Chondrocyte (in vitro differentiated cells): ENCODE data around the gene ZNF384. TPM values are rescaled to one million over a fixed set of nuclear protein-coding genes. Genes with fewer than 3 reads are reported as not detected.
A peak's percentile ranks its signal among the peaks of the same experiment; 100 is the strongest.

Experiments used
- DNase-seq: peaks from one replicate; pipeline ENCODE4 v3.0.0; 2021; ENCODE audit warnings: mixed read lengths, low spot score
- H3K27ac Mint-ChIP-seq: one replicate; pipeline ENCODE4 v1.8.0; 2021; ENCODE audit warnings: mild to moderate bottlenecking, moderate library complexity, mixed read lengths; ENCODE audit not compliant: unreplicated experiment
- H3K27me3 Mint-ChIP-seq: 2 replicates; pipeline ENCODE4 v1.8.0; 2021; ENCODE audit warnings: low read depth, mixed read lengths
- H3K36me3 Mint-ChIP-seq: 2 replicates; pipeline ENCODE4 v1.8.0; 2021; ENCODE audit warnings: low read depth, mixed read lengths
- H3K4me1 Mint-ChIP-seq: 2 replicates; pipeline ENCODE4 v1.8.0; 2021; ENCODE audit warnings: low read depth, mild to moderate bottlenecking, mixed read lengths
- H3K4me3 Mint-ChIP-seq: one replicate; pipeline ENCODE4 v1.8.0; 2021; ENCODE audit warnings: mild to moderate bottlenecking, moderate library complexity, mixed read lengths; ENCODE audit not compliant: unreplicated experiment
- H3K9me3 Mint-ChIP-seq: 2 replicates; pipeline ENCODE4 v1.8.0; 2021; ENCODE audit warnings: low read depth, mixed read lengths
- total RNA-seq: library from RNA; stranded (reverse); gene quantifications from 3 replicates; pipeline ENCODE4 v1.2.1, GENCODE V29; 2021
- TF ChIP-seq, protein P1 (sequence below): fragments of 200-600 bp; sonication (generic); IDR thresholded peaks from 2 replicates; pipeline ENCODE4 v1.5.0; 2021; ENCODE audit warnings: antibody characterized with exemption, mild to moderate bottlenecking, moderate library complexity

ZNF384 gene
- total RNA-seq, 1 donor from 2014 or later: 50.7 TPM

DNA sequence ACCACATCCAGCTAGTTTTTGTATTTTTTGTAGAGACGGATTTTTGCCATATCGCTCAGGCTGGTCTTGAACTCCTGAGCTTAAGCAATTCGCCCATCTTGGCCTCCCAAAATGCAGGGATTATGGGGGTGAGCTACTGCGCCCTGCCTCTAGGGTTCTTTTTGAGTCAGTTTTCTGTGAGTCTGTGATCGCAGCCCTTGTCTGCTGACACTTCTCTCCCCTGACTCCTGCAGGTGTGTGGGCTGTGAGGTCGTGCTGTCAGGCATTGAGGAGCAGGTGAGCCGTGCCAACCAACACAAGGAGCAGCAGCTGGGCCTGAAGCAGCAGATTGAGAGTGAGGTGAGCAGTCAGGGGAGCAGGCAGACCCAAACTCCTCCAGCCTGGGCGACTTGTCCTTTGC lies 41.0 kb upstream of the ZNF384 start:
- TF ChIP-seq, protein P1, sequence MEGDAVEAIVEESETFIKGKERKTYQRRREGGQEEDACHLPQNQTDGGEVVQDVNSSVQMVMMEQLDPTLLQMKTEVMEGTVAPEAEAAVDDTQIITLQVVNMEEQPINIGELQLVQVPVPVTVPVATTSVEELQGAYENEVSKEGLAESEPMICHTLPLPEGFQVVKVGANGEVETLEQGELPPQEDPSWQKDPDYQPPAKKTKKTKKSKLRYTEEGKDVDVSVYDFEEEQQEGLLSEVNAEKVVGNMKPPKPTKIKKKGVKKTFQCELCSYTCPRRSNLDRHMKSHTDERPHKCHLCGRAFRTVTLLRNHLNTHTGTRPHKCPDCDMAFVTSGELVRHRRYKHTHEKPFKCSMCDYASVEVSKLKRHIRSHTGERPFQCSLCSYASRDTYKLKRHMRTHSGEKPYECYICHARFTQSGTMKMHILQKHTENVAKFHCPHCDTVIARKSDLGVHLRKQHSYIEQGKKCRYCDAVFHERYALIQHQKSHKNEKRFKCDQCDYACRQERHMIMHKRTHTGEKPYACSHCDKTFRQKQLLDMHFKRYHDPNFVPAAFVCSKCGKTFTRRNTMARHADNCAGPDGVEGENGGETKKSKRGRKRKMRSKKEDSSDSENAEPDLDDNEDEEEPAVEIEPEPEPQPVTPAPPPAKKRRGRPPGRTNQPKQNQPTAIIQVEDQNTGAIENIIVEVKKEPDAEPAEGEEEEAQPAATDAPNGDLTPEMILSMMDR: no peak
- H3K27me3 Mint-ChIP-seq: no peaks in the 10 kb centered on the region
- DNase-seq: no peak
- H3K4me3 Mint-ChIP-seq: no peak overlapping the region
- H3K36me3 Mint-ChIP-seq: peaks cover 20% of the 10 kb centered on the region
- peaks cover 12% of the 10 kb centered on the region for H3K4me1 Mint-ChIP-seq
- no peak overlapping the region for H3K27ac Mint-ChIP-seq
- H3K9me3 Mint-ChIP-seq: no peaks in the 10 kb centered on the region

DNA sequence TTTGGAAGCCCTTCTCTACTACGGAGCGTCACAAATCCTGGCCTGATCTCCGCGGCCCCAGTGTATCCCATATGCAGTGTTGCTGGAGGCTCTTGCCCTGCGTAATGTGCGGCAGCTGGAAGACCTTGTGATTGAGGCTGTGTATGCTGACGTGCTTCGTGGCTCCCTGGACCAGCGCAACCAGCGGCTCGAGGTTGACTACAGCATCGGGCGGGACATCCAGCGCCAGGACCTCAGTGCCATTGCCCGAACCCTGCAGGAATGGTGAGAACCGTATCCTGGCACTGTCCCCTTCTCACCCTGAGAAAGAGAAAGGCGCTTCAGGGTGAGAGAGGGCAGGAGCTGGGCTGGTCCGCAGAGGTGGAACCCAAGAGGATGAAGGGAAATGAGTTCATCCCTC lies 40.0 kb upstream of the ZNF384 start:
- Mint-ChIP-seq H3K27me3 (no peaks in the 10 kb centered on the region), H3K9me3 (no peaks in the 10 kb centered on the region), H3K36me3 (peaks cover 20% of the 10 kb centered on the region), H3K4me1 (peaks cover 13% of the 10 kb centered on the region), H3K4me3 (no peak overlapping the region), H3K27ac (no peak overlapping the region)
- TF ChIP-seq, protein P1: no peak
- no peak for DNase-seq

DNA sequence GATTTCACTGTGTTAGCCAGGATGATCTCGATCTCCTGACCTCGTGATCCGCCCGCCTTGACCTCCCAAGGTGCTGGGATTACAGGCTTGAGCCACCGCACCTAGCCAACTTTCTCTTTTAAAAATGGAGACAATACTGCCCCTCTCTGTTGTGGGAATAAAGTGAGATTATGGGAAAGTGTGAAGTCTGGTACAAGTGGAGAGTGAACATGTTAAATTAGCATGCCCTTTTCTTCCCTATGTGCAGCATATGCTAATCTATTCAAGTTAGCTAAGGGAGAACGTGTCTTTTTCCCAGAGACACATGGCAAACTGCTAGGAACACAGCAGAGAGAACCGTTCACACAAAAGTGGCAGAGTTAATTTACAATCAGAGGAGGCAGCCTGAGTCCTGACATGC lies 36.2 kb upstream of the ZNF384 start:
- no peak overlapping the region for H3K27ac Mint-ChIP-seq
- peaks cover 19% of the 10 kb centered on the region for H3K4me1 Mint-ChIP-seq
- TF ChIP-seq, protein P1: no peak

DNA sequence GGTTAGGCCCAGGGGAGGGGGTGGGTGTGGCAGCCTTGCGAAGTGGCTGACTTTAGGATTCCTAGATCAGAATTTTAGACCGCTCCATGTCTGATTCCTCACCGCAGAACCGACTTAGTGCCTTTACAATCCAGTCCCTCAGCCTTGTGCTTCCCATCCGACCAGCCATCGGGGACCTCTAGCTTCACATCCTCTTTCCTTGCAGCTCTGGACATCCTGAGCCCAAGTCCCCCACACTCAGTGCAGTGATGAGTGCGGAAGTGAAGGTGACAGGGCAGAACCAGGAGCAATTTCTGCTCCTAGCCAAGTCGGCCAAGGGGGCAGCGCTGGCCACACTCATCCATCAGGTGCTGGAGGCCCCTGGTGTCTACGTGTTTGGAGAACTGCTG lies 35.2 kb upstream of the ZNF384 start:
- Mint-ChIP-seq H3K27me3 (no peaks in the 10 kb centered on the region), H3K27ac (peak overlapping the region; percentile 95), H3K4me3 (peak overlapping the region; percentile 92), H3K9me3 (no peaks in the 10 kb centered on the region), H3K4me1 (peaks cover 19% of the 10 kb centered on the region), H3K36me3 (peaks cover 7% of the 10 kb centered on the region)
- no peak for DNase-seq
- TF ChIP-seq, protein P1: no peak

More for the DNA sequence above, 36.2 kb upstream of the ZNF384 start:
- H3K4me3 Mint-ChIP-seq: peak overlapping the region; percentile 92
- H3K27me3 Mint-ChIP-seq: no peaks in the 10 kb centered on the region
- peaks cover 14% of the 10 kb centered on the region for H3K36me3 Mint-ChIP-seq
- H3K9me3 Mint-ChIP-seq: no peaks in the 10 kb centered on the region
- no peak for DNase-seq

DNA sequence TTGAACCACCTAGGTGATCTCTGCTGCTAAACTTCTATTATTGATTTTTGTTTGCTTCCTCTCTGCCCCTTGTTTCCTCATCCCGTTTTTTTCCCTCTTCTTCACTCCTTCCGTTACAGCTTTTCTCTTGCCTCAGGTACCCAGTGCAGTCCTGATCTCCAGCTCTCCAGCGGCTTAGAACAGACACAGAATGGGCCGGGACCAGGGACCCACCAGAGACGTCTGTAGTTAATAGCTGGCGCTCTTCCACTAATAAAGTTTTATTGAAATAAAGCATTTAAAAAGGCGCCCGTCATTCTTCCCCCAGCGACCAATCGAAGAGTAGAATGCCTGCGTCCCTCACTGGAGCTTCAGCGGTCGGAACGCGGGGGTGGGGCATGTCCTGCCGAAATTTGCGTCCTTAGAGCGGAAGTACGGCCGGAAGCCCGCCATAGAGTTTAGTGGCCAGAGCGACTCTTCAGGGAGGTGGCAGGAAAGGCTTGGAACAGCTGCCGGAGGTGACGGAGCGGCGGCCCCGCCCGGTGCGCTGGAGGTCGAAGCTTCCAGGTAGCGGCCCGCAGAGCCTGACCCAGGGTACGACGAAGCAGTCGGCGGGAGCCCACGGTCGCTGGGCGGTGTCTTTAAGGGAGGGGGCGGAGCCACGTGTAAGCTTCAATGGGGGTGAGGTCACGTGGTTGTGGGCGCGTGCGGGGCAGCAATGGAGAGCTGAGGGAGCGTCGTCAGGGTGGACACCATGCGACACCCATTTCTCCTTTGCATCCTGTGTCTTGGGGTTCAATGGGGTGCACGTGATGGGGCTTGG lies 34.6 kb upstream of the ZNF384 start, which contains the start of gene COPS7A:
Gene COPS7A, plus strand, starts transcription at position 440 of the 802 bp plus-strand sequence. CDS start 611 bp downstream, outside the sequence.
- H3K4me1 Mint-ChIP-seq: peaks cover 19% of the 10 kb centered on the region
- H3K27ac Mint-ChIP-seq: peak within 1 kb of the TSS; percentile 95
- H3K27me3 Mint-ChIP-seq: no peaks in the 10 kb centered on the region

More for the DNA sequence above, 34.6 kb upstream of the ZNF384 start, which contains the start of gene COPS7A:
- Mint-ChIP-seq H3K4me3 (peak within 1 kb of the TSS; percentile 92), H3K36me3 (peaks cover 4% of the 10 kb centered on the region), H3K9me3 (no peaks in the 10 kb centered on the region)
- TF ChIP-seq, protein P1: no peak
- DNase-seq: peak; percentile 97
